ENCODE results near the gene TSPAN31. TPM values are rescaled to one million over a fixed set of nuclear protein-coding genes. Genes with fewer than 3 reads are reported as not detected.

Gene TSPAN31
- total RNA-seq (ENCODE audit: low replicate concordance): 59.8 and 69.0 TPM in 2 replicates

GRCh38 chr12:57744777-57745484 is at the start of gene TSPAN31:
TSS of gene TSPAN31 (plus strand) at chr12:57745039. CDS start at chr12:57745155, 116 bp downstream.

GRCh38 chr12:57738661-57739237 is 6.1 kb upstream of the TSPAN31 start, which contains the start of gene AGAP2:
TSS of gene AGAP2 (minus strand) at chr12:57738742. CDS start at chr12:57738246, 496 bp downstream.

GRCh38 chr12:57751788-57752667 is 7.2 kb downstream of the TSPAN31 start, which contains the start of gene CDK4:
TSS of gene CDK4 (minus strand) at chr12:57752310. CDS start at chr12:57751717, 593 bp downstream.

GRCh38 chr12:57754411-57755193 is 9.8 kb downstream of the TSPAN31 start, which contains the start of gene MARCHF9:
TSS of gene MARCHF9 (plus strand) at chr12:57755103. CDS start at chr12:57755529, 426 bp downstream.

GRCh38 chr12:57766464-57767304 is 21.8 kb downstream of the TSPAN31 start, which contains the start of gene CYP27B1:
TSS of gene CYP27B1 (minus strand) at chr12:57767078. CDS start at chr12:57767041, 37 bp downstream.

GRCh38 chr12:57771873-57772428 is 27.1 kb downstream of the TSPAN31 start, which contains the start of gene METTL1:
TSS of gene METTL1 (minus strand) at chr12:57772105. CDS start at chr12:57772083, 22 bp downstream.

GRCh38 chr12:57772429-57773322 is 27.8 kb downstream of the TSPAN31 start, which contains the start of gene EEF1AKMT3:
TSS of gene EEF1AKMT3 (plus strand) at chr12:57772614. CDS start at chr12:57772725, 111 bp downstream.

GRCh38 chr12:57782608-57783465 is 38.0 kb downstream of the TSPAN31 start, which contains the start of gene TSFM:
TSS of gene TSFM (plus strand) at chr12:57782787. CDS start at chr12:57782802, 15 bp downstream.

Other genes starting within 250 kb of the TSPAN31 start
- gene DDIT3, start 224.5 kb upstream of the TSPAN31 start, total RNA-seq (ENCODE audit: low replicate concordance): 44.0 and 89.6 TPM in 2 replicates
- 2.9 and 4.0 TPM in 2 replicates for gene MBD6, start 222.2 kb upstream of the TSPAN31 start, total RNA-seq (ENCODE audit: low replicate concordance)
- 57.0 and 81.7 TPM in 2 replicates for gene DCTN2, start 197.8 kb upstream of the TSPAN31 start, total RNA-seq (ENCODE audit: low replicate concordance)
- gene KIF5A, start 195.0 kb upstream of the TSPAN31 start, total RNA-seq (ENCODE audit: low replicate concordance): 0.15 and 0.23 TPM in 2 replicates
- gene PIP4K2C, start 153.8 kb upstream of the TSPAN31 start, total RNA-seq (ENCODE audit: low replicate concordance): 5.9 and 13.3 TPM in 2 replicates
- 6.4 and 8.5 TPM in 2 replicates for gene DTX3, start 140.2 kb upstream of the TSPAN31 start, total RNA-seq (ENCODE audit: low replicate concordance)
- gene ARHGEF25, start 133.6 kb upstream of the TSPAN31 start, total RNA-seq (ENCODE audit: low replicate concordance): 17.0 and 23.8 TPM in 2 replicates
- 1.3 and 5.6 TPM in 2 replicates for gene B4GALNT1, start 111.8 kb upstream of the TSPAN31 start, total RNA-seq (ENCODE audit: low replicate concordance)
- 233 and 545 TPM in 2 replicates for gene OS9, start 50.9 kb upstream of the TSPAN31 start, total RNA-seq (ENCODE audit: low replicate concordance)
- gene AGAP2, start 6.3 kb upstream of the TSPAN31 start, total RNA-seq (ENCODE audit: low replicate concordance): 0.23 and 0.30 TPM in 2 replicates
- 177 and 178 TPM in 2 replicates for gene CDK4, start 7.3 kb downstream of the TSPAN31 start, total RNA-seq (ENCODE audit: low replicate concordance)
- 3.4 and 4.7 TPM in 2 replicates for gene MARCHF9, start 10.1 kb downstream of the TSPAN31 start, total RNA-seq (ENCODE audit: low replicate concordance)
- gene CYP27B1, start 22.0 kb downstream of the TSPAN31 start, total RNA-seq (ENCODE audit: low replicate concordance): 0.68 TPM in 1 of 2 replicates, not detected in the other
- 5.0 and 7.0 TPM in 2 replicates for gene METTL1, start 27.1 kb downstream of the TSPAN31 start, total RNA-seq (ENCODE audit: low replicate concordance)
- 7.8 and 8.5 TPM in 2 replicates for gene EEF1AKMT3, start 27.6 kb downstream of the TSPAN31 start, total RNA-seq (ENCODE audit: low replicate concordance)
- 6.7 and 16.8 TPM in 2 replicates for gene TSFM, start 37.7 kb downstream of the TSPAN31 start, total RNA-seq (ENCODE audit: low replicate concordance)
- gene AVIL, start 73.7 kb downstream of the TSPAN31 start, total RNA-seq (ENCODE audit: low replicate concordance): 1.4 and 11.6 TPM in 2 replicates
- gene CTDSP2, start 101.7 kb downstream of the TSPAN31 start, total RNA-seq (ENCODE audit: low replicate concordance): 54.6 and 198 TPM in 2 replicates
- 3.0 and 10.9 TPM in 2 replicates for gene ATP23, start 196.5 kb downstream of the TSPAN31 start, total RNA-seq (ENCODE audit: low replicate concordance)